Spleen (tissue), 11 donors: ENCODE data around the gene LEMD3. TPM values are rescaled to one million over a fixed set of nuclear protein-coding genes. Genes with fewer than 3 reads are reported as not detected.

ENCODE experiments used
- DNase-seq: peaks from one replicate; pipeline ENCODE4 v3.0.0-alpha.2; 2020
- H3K27ac ChIP-seq, 8 donors: fragments of 200-600 bp; sonication (generic) in 7 of 8; 1 replicate in 4 of 8; 2 replicates in 4 of 8; pipeline versions ENCODE4 v1.5.0 to v1.8.0; 2016 to 2021; ENCODE audit warnings: inconsistent platforms in 4 of 8, mild to moderate bottlenecking in 4 of 8, moderate library complexity in 1 of 8
- H3K27me3 ChIP-seq, 7 donors: fragments of 200-600 bp; sonication (generic) in 6 of 7; replicated peaks in 1 of 7; 1 replicate in 4 of 7; 2 replicates in 3 of 7; pipeline versions ENCODE4 v1.5.0 to v1.8.0; 2016 to 2021; ENCODE audit warnings: inconsistent platforms in 3 of 7, mild to moderate bottlenecking in 1 of 7
- H3K36me3 ChIP-seq, 6 donors: fragments of 200-600 bp; sonication (generic) in 5 of 6; 1 replicate in 4 of 6; 2 replicates in 2 of 6; pipeline versions ENCODE4 v1.5.0 to v1.8.0; 2016 to 2021; ENCODE audit warnings: inconsistent platforms in 2 of 6
- H3K4me1 ChIP-seq, 6 donors: fragments of 200-600 bp; sonication (generic) in 5 of 6; 1 replicate in 3 of 6; 2 replicates in 3 of 6; pipeline versions ENCODE4 v1.5.0 to v1.8.0; 2016 to 2021; ENCODE audit warnings: inconsistent platforms in 3 of 6
- H3K4me3 ChIP-seq, 8 donors: fragments of 200-600 bp; sonication (generic) in 7 of 8; 1 replicate in 4 of 8; 2 replicates in 4 of 8; pipeline versions ENCODE4 v1.5.0 to v1.8.0; 2016 to 2021; ENCODE audit warnings: inconsistent platforms in 4 of 8, mild to moderate bottlenecking in 4 of 8, moderate library complexity in 2 of 8
- H3K9me3 ChIP-seq, 8 donors: fragments of 200-600 bp; sonication (generic) in 7 of 8; 1 replicate in 4 of 8; 2 replicates in 4 of 8; pipeline versions ENCODE4 v1.5.0 to v1.8.0; 2016 to 2021; ENCODE audit warnings: inconsistent platforms in 4 of 8
- POLR2A ChIP-seq, 3 donors: fragments of 450-650 bp; IDR thresholded peaks; one replicate each; pipeline ENCODE4 v1.5.1; 2017; ENCODE audit warnings: antibody characterized with exemption in 3 of 3, mild to moderate bottlenecking in 1 of 3
- POLR2AphosphoS5 ChIP-seq, 3 donors: sonication (generic); formaldehyde crosslinking; IDR thresholded peaks; one replicate each; pipeline ENCODE4 v1.5.1; 2017; ENCODE audit warnings: antibody characterized with exemption in 3 of 3
- WGBS, 5 donors: extraction: QIAGEN DNeasy Blood & Tissue Kit in 3 of 5; methylation state at CpG; one replicate each; pipeline versions ENCODE4 v1.1.5 to v1.1.7; 2013 to 2018; 5-methylcytosine and 5-hydroxymethylcytosine counted together
- intact Hi-C: fragments of 100-400 bp; cut with DNase I; formaldehyde crosslinking; loops from one replicate; pipeline ENCODE4 v1.15.0; 2023; ENCODE audit warnings: low total_unique reads
- polyA plus RNA-seq, 3 donors: library from polyadenylated mRNA; stranded (reverse); fragments of 200-250 nt; gene quantifications; one replicate each; pipeline ENCODE4 v1.2.1, GENCODE V29; 2013
- total RNA-seq, 7 donors: library from RNA; depleted of rRNA in 3 of 7; stranded (reverse); fragments of >200 nt in 3 of 7; fragmentation: NEBNext Ultra II Directional in 4 of 7; extraction: Animal tissue kit (Norgen Biotek cat#: 25700) in 4 of 7; gene quantifications; one replicate each; pipeline versions ENCODE4 v1.1.0 to v1.2.1, GENCODE V29; 2016 to 2021
- TF ChIP-seq, protein P1 (sequence below), 11 experiments: fragments of 200-600 bp in 7 of 11; fragments of 450-650 bp in 4 of 11; sonication (generic) in 4 of 11; IDR thresholded peaks in 8 of 11; conservative IDR thresholded peaks in 3 of 11; 1 replicate in 7 of 11; 2 replicates in 4 of 11; pipeline versions ENCODE4 v1.4.0 to v1.8.0; 2016 to 2021; ENCODE audit warnings: antibody characterized with exemption in 11 of 11, inconsistent platforms in 4 of 11, mild to moderate bottlenecking in 1 of 11
- donor health status: healthy with polysubstance abuse.
- donor health status: DM: no; HTN: no; CAD: no; lungs with moderate emphysema.
- donor health status: DM: no; HTN: no; CAD: no.
- donor health status: Bipolar disorder and iron deficiency.
- donor health status: healthy.
- donor health status: DM: no; HTN: no; CAD: no.
- donor health status: DM: yes; HTN: yes; CAD: no.

Gene LEMD3
- total and polyA plus RNA-seq, 10 donors: 9.6 to 58.9 (median 41.1) TPM

DNA sequence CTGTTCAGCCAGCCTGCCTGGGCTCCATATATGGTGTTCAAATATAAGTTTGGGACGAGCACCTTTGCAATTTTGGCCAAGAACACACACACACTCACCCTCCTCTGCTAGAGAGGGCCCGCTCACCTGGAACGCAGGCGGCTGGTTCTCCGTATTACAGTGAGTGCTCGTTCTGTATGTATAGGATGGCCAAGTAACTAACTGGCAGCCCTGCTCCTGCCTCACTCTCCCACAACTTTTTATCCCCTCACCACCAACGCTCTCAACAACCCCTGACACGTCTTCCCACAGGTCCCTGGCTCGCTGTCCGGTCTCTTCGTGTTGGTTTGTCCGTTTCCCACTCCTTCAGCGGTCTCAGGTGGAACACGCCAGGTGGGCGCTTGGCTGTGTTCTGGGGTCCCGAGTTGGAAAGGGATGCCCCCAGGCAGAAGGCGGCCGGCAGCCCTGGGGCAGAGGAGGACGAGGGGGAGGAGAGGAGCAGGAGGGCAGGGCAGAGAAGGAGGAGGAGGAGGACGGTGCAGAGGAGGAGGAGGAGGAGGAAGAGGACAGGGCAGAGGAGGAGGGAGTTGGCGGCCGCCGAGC is 108.7 kb downstream of the LEMD3 start:
- TF ChIP-seq POLR2AphosphoS5 (IDR thresholded peaks at IDR 0.05) (no peak), POLR2A (IDR thresholded peaks at IDR 0.05) (no peak)
- TF ChIP-seq, protein P1, sequence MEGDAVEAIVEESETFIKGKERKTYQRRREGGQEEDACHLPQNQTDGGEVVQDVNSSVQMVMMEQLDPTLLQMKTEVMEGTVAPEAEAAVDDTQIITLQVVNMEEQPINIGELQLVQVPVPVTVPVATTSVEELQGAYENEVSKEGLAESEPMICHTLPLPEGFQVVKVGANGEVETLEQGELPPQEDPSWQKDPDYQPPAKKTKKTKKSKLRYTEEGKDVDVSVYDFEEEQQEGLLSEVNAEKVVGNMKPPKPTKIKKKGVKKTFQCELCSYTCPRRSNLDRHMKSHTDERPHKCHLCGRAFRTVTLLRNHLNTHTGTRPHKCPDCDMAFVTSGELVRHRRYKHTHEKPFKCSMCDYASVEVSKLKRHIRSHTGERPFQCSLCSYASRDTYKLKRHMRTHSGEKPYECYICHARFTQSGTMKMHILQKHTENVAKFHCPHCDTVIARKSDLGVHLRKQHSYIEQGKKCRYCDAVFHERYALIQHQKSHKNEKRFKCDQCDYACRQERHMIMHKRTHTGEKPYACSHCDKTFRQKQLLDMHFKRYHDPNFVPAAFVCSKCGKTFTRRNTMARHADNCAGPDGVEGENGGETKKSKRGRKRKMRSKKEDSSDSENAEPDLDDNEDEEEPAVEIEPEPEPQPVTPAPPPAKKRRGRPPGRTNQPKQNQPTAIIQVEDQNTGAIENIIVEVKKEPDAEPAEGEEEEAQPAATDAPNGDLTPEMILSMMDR (IDR thresholded peaks at IDR 0.05 in 8 of 11, conservative IDR thresholded peaks at IDR 0.05 in 3 of 11): no peak
- Histone ChIP-seq H3K4me1 (peaks cover 0 to 61% (median 23%) of the 10 kb centered on the region in 6 donors), H3K4me3 (peak overlapping the region; percentile 56 to 89 (median 68)), H3K36me3 (no peaks in the 10 kb centered on the region), H3K27ac (peak overlapping the region in 5 of 8 donors; percentile 69 to 86 (median 82)), H3K9me3 (no peaks in the 10 kb centered on the region), H3K27me3 (peaks cover 0 to 44% (median 11%) of the 10 kb centered on the region in 7 donors)
- DNase-seq: peak; percentile 73
- 18 to 31% (median 30%) methylated on average over 18 to 23 of the region's 23 CpGs for WGBS, 5 donors
- intact Hi-C loops: no loop called here

DNA sequence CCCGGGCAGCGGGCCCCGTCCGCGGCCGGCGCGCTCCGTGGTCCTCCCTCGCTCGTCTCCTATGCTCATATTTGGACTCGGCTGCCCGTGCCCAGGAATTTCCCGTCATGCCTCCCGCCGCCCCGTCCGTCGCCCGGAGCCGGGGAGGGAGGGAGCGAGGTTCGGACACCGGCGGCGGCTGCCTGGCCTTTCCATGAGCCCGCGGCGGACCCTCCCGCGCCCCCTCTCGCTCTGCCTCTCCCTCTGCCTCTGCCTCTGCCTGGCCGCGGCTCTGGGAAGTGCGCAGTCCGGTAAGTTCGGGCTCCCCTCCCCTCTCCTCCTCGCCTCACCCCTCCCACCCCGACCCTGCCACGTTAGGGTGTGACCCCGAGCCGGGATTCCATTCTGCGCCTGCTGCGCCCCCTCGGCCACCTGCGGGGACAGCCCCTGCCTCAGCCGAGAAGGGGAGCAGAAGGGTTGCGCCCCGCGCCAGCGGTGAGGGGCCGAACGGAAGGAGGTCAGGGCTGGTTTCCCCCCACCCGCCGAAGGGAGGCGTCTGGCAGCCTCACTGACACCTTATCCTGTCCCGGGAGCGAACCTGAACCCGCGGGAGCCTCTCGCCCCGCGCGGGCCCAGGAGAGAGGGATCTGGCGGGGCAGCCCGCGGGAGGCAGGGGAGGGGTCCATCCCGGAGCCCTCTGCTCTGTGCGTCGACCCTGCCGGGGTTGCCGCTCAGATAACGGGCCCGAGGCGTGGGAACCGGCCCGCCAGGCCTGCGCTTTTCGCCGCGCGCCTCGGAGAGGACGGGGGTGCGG is 109.4 kb downstream of the LEMD3 start, which contains the start of gene MSRB3:
Gene MSRB3, plus strand, starts transcription at position 108 of the 793 bp plus-strand sequence. CDS start 29,897 bp downstream, outside the sequence.
- TF ChIP-seq, protein P1 (IDR thresholded peaks at IDR 0.05 in 8 of 11, conservative IDR thresholded peaks at IDR 0.05 in 3 of 11): peak in 2 of 11 experiments; percentile 1 to 12
- TF ChIP-seq POLR2A (IDR thresholded peaks at IDR 0.05): no peak
- TF ChIP-seq POLR2AphosphoS5 (IDR thresholded peaks at IDR 0.05): peak; percentile 51 to 75 (median 69)
- Histone ChIP-seq H3K27ac (peak within 1 kb of the TSS in 7 of 8 donors; percentile 69 to 88 (median 82)), H3K4me1 (peaks cover 0 to 61% (median 23%) of the 10 kb centered on the region in 6 donors), H3K36me3 (no peaks in the 10 kb centered on the region), H3K4me3 (peak within 1 kb of the TSS; percentile 56 to 89 (median 68)), H3K9me3 (no peaks in the 10 kb centered on the region), H3K27me3 (peaks cover 0 to 44% (median 11%) of the 10 kb centered on the region in 7 donors)
- 0 to 1% (median 1%) methylated on average over 54 to 85 of the region's 85 CpGs for WGBS, 5 donors
- intact Hi-C loops: no loop called here
- peak; percentile 85 for DNase-seq

DNA sequence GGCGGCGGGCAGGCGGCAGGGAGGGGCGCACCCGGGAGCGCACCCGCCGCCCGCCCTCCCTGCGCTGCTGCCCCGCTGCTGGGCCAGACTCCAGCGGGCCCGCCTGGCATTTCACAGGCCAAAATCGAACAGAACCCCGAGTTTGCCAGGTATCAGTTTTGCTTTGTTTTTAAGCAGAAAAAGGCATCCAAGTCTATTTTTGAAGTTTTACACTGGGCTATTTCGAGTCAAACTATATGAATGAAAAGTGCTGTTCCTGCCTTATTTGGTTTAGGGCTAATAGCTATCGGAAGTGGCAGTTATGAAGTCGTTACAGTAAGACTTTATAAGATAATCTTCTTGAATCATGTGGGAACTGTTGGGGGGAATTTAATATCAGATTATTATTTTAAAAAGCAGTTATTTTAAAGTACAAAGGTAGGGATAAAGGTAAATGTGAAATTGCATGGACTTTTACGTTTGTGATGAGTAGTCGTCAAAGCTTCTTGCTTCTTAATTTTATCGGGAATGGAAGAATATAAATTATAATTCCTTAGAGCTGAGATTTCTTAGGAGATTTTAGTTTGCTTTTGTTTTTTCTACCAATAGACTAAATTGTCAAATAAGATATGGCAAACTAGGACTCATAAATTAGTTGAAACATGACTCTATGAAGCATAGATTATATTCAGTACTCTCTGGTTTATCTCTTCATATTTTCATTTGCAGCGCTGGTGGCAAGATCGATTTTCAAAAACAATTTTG is 110.2 kb downstream of the LEMD3 start:
- Histone ChIP-seq H3K4me3 (peak overlapping the region; percentile 56 to 89 (median 68)), H3K27ac (peak overlapping the region in 7 of 8 donors; percentile 69 to 88 (median 82)), H3K27me3 (peaks cover 0 to 49% (median 11%) of the 10 kb centered on the region in 7 donors), H3K9me3 (no peaks in the 10 kb centered on the region), H3K36me3 (no peaks in the 10 kb centered on the region), H3K4me1 (peaks cover 0 to 61% (median 23%) of the 10 kb centered on the region in 6 donors)
- TF ChIP-seq POLR2AphosphoS5 (IDR thresholded peaks at IDR 0.05): no peak
- no peak for TF ChIP-seq POLR2A (IDR thresholded peaks at IDR 0.05)
- TF ChIP-seq, protein P1 (IDR thresholded peaks at IDR 0.05 in 8 of 11, conservative IDR thresholded peaks at IDR 0.05 in 3 of 11): no peak
- WGBS, 5 donors: 6 to 12% (median 7%) methylated on average over 19 to 23 of the region's 23 CpGs
- no peak for DNase-seq
- intact Hi-C loops: no loop called here
